Lung (tissue), 12 donors: ENCODE results near the gene CNTNAP2. TPM values are rescaled to one million over a fixed set of nuclear protein-coding genes. Genes with fewer than 3 reads are reported as not detected.

Experiments used
- ATAC-seq: fragments of 200-7000 bp; cut with Tn5 transposase; one replicate; pipeline ENCODE4 v1.9.1; 2020; ENCODE audit warnings: moderate number of reproducible peaks; ENCODE audit not compliant: insufficient read depth, low FRiP score
- DNase-seq, 3 donors: peaks; one replicate each; pipeline ENCODE4 v3.0.0-alpha.2; 2013 to 2017
- H3K27ac ChIP-seq, 2 donors: one replicate each; pipeline ENCODE4 v1.5.1; 2013; ENCODE audit warnings: mild to moderate bottlenecking in 2 of 2, moderate library complexity in 2 of 2, control low read depth in 1 of 2, inconsistent platforms in 1 of 2, low read depth in 1 of 2, low read length in 1 of 2
- H3K27me3 ChIP-seq, 3 donors: one replicate each; pipeline ENCODE4 v1.5.1; 2013; ENCODE audit warnings: low read length in 2 of 3; ENCODE audit not compliant: control insufficient read depth in 3 of 3, insufficient read depth in 3 of 3
- H3K36me3 ChIP-seq, 4 donors: one replicate each; pipeline ENCODE4 v1.5.1; 2013; ENCODE audit warnings: low read length in 4 of 4, mild to moderate bottlenecking in 1 of 4, moderate library complexity in 1 of 4; ENCODE audit not compliant: control insufficient read depth in 4 of 4, insufficient read depth in 4 of 4
- H3K4me1 ChIP-seq, 5 donors: one replicate each; pipeline ENCODE4 v1.5.1; 2013; ENCODE audit warnings: low read length in 5 of 5, mild to moderate bottlenecking in 2 of 5, moderate library complexity in 1 of 5; ENCODE audit not compliant: control insufficient read depth in 5 of 5, insufficient read depth in 5 of 5
- H3K4me3 ChIP-seq: one replicate; pipeline ENCODE4 v1.5.1; 2013; ENCODE audit warnings: mild to moderate bottlenecking, control low read depth, moderate library complexity
- H3K9ac ChIP-seq, 2 donors: one replicate each; pipeline ENCODE4 v1.5.1; 2013; ENCODE audit warnings: low read length in 2 of 2, control low read depth in 1 of 2; ENCODE audit not compliant: insufficient read depth in 1 of 2
- H3K9me3 ChIP-seq, 4 donors: one replicate each; pipeline ENCODE4 v1.5.1; 2013; ENCODE audit warnings: low read length in 3 of 4, mild to moderate bottlenecking in 1 of 4, moderate library complexity in 1 of 4; ENCODE audit not compliant: control insufficient read depth in 4 of 4, insufficient read depth in 3 of 4
- CTCF ChIP-seq: IDR thresholded peaks from 2 replicates; pipeline ENCODE4 v1.5.1; 2012; ENCODE audit warnings: mild to moderate bottlenecking; ENCODE audit errors: control extremely low read depth, extremely low read depth
- WGBS, 2 donors: extraction: QIAGEN DNeasy Blood & Tissue Kit; methylation state at CpG; one replicate each; pipeline ENCODE4 v1.1.7; 2013; 5-methylcytosine and 5-hydroxymethylcytosine counted together
- polyA plus RNA-seq, 2 donors: library from polyadenylated mRNA; stranded (reverse); fragments of 200-250 nt; gene quantifications; one replicate each; pipeline ENCODE4 v1.2.1, GENCODE V29; 2013
- total RNA-seq, 2 donors: library from RNA; depleted of rRNA in 1 of 2; stranded (reverse); fragments of >200 nt in 1 of 2; gene quantifications; one replicate each; pipeline ENCODE4 v1.2.1, GENCODE V29; 2014 to 2021
- donor health status: control.
- donor health status: control.
- donor health status: Bipolar disorder and iron deficiency.
- donor health status: healthy.
- donor health status: DM: yes; HTN: yes; CAD: no.

Gene CNTNAP2
- total and polyA plus RNA-seq, 4 donors, result 0.18 to 45.3 (median 0.52) TPM

GRCh38 chr7:146291900-146292299, 175.3 kb downstream of the CNTNAP2 start:
- ATAC-seq, result no peak
- H3K9me3 ChIP-seq, result peaks cover 0 to 4% (median 0%) of the 10 kb centered on the region in 4 donors
- no peak overlapping the region for H3K9ac ChIP-seq
- 68 to 81% methylated on average over 1 of the region's 1 CpG for WGBS, 2 donors
- no peaks in the 10 kb centered on the region for H3K36me3 ChIP-seq
- DNase-seq, result no peak
- no peak for TF ChIP-seq CTCF
- H3K4me1 ChIP-seq, result peaks cover 0 to 4% (median 0%) of the 10 kb centered on the region in 5 donors
- H3K27ac ChIP-seq, result no peak overlapping the region
- H3K27me3 ChIP-seq, result no peaks in the 10 kb centered on the region
- no peak overlapping the region for H3K4me3 ChIP-seq

- H3K9ac ChIP-seq, result no peak overlapping the region
- no peak overlapping the region for H3K4me3 ChIP-seq
- H3K27me3 ChIP-seq, result no peaks in the 10 kb centered on the region
- H3K4me1 ChIP-seq, result peaks cover 0 to 4% (median 0%) of the 10 kb centered on the region in 5 donors
- H3K27ac ChIP-seq, result no peak overlapping the region
- 85 to 90% methylated on average over 1 of the region's 1 CpG for WGBS, 2 donors
- H3K9me3 ChIP-seq, result peaks cover 0 to 4% (median 0%) of the 10 kb centered on the region in 4 donors
- DNase-seq, result no peak
- no peaks in the 10 kb centered on the region for H3K36me3 ChIP-seq
- no peak for TF ChIP-seq CTCF
- ATAC-seq, result no peak
Measured at GRCh38 chr7:146296028-146296427, 179.4 kb downstream of the CNTNAP2 start.

DNA sequence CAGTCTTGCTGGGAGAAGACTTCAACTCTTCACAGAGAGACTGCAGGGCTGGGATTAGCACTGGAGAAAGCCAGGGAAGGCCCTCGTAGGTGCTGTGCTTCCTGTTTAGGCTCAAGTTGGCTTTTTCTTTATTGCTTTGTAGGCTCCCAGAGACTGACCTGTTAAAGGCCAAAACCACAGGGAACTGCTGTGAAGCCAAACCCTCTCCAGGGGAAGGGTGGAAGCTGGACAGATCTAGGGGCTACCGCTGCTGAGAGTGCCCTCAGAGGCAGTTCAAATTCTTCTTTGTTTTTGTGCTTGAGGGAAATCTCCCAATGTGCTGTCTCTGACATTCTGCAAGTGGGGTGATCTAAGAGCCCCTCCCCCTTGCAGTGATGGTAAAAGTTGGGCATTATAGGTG, 198.4 kb downstream of the CNTNAP2 start:
- no peak for ATAC-seq
- WGBS, 2 donors, result 59 to 61% methylated on average over 2 of the region's 2 CpGs

More for the DNA sequence above, 198.4 kb downstream of the CNTNAP2 start:
- Histone ChIP-seq H3K36me3 (no peaks in the 10 kb centered on the region), H3K4me3 (no peak overlapping the region), H3K27ac (no peak overlapping the region), H3K4me1 (no peaks in the 10 kb centered on the region), H3K27me3 (no peaks in the 10 kb centered on the region), H3K9ac (no peak overlapping the region), H3K9me3 (no peaks in the 10 kb centered on the region)
- TF ChIP-seq CTCF, result no peak
- DNase-seq, result no peak
